ENCODE results near the gene MARCHF10. TPM values are rescaled to one million over a fixed set of nuclear protein-coding genes. Genes with fewer than 3 reads are reported as not detected.
A peak's percentile ranks its signal among the peaks of the same experiment; 100 is the strongest.
"Not testable (repeated sequence)": the region's sequence is repeated elsewhere in the genome, so short reads cannot be mapped to it uniquely, and the experiment has no call there.

Gene MARCHF10
- total and polyA plus RNA-seq, 8 donors = 0.20 to 0.77 (median 0.41) TPM; not detected in 3

DNA sequence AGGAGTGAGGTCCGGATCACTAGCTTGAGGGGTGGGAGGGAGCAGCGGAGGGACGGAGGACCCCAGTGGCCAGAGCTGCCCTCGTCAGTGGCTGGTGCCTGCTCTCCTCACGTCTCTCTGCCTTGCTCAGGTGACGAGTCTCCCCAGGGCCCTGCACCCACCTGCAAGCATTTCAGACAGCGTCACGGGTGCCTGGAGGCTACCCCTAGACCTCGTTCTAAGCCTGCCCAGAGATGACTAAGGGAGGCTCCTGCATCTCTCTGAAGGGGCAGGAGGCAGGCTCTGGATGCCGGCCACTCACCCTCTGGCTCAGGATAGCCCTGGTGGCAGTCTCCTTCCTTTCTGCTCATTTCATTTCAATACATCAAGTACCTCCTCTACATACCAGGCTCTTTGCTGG lies 111.9 kb downstream of the MARCHF10 start:
- no peaks in the 10 kb centered on the region for H3K9me3 ChIP-seq
- no peaks in the 10 kb centered on the region for H3K36me3 ChIP-seq
- WGBS, 2 donors = 66 to 83% methylated on average over 10 of the region's 10 CpGs
- intact Hi-C loops (cut with DNase I) = loop anchor here in 2 of 3 donors (5.0 to 10.0 kb wide), 2 partner anchors 59 to 716 kb away; no protein-coding TSS in a partner anchor
- no peaks in the 10 kb centered on the region for H3K4me1 ChIP-seq
- TF ChIP-seq, protein P1, sequence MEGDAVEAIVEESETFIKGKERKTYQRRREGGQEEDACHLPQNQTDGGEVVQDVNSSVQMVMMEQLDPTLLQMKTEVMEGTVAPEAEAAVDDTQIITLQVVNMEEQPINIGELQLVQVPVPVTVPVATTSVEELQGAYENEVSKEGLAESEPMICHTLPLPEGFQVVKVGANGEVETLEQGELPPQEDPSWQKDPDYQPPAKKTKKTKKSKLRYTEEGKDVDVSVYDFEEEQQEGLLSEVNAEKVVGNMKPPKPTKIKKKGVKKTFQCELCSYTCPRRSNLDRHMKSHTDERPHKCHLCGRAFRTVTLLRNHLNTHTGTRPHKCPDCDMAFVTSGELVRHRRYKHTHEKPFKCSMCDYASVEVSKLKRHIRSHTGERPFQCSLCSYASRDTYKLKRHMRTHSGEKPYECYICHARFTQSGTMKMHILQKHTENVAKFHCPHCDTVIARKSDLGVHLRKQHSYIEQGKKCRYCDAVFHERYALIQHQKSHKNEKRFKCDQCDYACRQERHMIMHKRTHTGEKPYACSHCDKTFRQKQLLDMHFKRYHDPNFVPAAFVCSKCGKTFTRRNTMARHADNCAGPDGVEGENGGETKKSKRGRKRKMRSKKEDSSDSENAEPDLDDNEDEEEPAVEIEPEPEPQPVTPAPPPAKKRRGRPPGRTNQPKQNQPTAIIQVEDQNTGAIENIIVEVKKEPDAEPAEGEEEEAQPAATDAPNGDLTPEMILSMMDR (IDR thresholded peaks at IDR 0.05) = no peak
- FAIRE-seq (no peak), ATAC-seq (no peak), DNase-seq (peak in 1 of 6 donors; percentile 43)
- no peak overlapping the region for H3K4me3 ChIP-seq
- H3K27ac ChIP-seq = no peak overlapping the region
- no peaks in the 10 kb centered on the region for H3K27me3 ChIP-seq

DNA sequence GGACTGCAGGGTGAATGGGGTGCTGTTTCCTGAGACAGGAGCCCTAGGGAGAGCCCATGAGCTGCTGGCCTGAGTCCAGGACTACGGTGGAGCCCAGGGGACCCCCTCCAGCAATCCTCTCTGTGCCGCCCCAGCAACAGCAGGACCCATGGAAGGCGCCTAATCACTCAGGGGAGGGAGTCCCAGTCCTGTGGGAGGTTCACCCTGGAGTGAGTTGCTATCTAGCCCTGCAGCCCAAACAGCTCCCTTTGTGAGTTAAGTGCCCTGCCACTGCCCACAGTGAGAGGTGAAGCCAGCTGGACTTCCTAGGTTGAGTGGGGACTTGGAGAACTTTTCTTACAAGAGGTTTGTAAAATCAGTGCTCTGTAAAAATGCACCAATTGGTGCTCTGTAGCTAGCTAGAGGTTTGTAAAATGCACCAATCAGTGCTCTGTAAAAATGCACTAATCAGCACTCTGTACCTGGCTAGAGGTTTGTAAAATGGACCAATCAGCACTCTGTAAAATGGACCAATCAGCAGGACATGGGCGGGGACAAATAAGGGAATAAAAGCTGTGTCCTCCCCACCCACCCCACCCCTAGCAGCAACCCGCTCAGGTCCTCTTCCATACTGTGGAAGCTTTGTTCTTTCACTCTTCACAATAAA lies 112.9 kb downstream of the MARCHF10 start:
- ATAC-seq, H3K27ac ChIP-seq, H3K4me1 ChIP-seq, FAIRE-seq, H3K9me3 ChIP-seq, H3K36me3 ChIP-seq, H3K27me3 ChIP-seq, H3K4me3 ChIP-seq: not testable (repeated sequence)
- DNase-seq = peak in 1 of 6 donors; percentile 24
- intact Hi-C loops (cut with DNase I) = loop anchor here in 2 of 3 donors (5.0 to 10.0 kb wide), 2 partner anchors 60 to 717 kb away; no protein-coding TSS in a partner anchor
- 79 to 84% methylated on average over 5 of the region's 5 CpGs for WGBS, 2 donors

DNA sequence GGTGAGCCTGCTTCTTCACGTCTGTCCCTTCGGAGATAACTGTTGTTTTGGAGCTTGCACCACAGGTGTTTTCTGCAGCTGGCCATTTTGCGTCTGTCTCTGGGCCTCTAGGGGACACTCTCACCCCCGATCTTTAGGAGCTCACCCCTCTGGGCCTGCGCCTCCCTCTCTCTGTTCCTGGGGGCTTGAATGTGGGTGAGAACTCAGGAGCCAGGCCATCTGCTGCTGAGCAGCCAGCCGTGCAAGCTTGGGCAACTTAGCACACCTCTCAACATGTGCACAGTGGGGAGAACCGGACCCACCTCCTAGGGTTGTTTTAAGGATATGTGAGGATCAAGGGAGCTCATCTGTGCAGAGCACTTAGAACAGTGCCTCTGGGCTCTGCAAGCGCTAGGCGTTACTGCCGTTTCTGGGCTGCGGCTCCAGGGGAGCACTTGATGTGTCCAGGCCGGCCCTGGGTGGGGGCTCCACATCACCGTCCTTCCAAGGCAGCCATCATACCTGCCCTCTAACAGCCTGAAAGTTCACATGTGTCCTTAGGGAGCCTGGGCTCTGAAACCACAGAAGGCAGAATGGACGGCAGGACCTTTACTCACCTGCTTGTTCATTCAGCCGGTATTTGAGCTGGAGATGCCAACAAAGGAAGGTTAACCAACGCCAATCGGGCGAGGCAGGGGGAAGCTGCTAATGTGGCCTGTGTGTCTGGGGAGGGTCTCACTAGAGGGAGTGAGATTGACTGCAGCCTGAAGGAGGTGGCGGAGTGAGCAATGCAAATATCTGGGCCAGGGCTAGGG lies 114.3 kb downstream of the MARCHF10 start:
- no peak for DNase-seq
- Histone ChIP-seq H3K27me3 (no peaks in the 10 kb centered on the region), H3K36me3 (no peaks in the 10 kb centered on the region), H3K4me1 (no peaks in the 10 kb centered on the region), H3K9me3 (no peaks in the 10 kb centered on the region), H3K27ac (no peak overlapping the region), H3K4me3 (no peak overlapping the region)
- intact Hi-C loops (cut with DNase I) = loop anchor here in 1 of 3 donors (10.0 kb wide), 1 partner anchor 61 kb away; no protein-coding TSS in a partner anchor
- WGBS, 2 donors = 70 to 77% methylated on average over 19 of the region's 19 CpGs
- FAIRE-seq = no peak
- TF ChIP-seq, protein P1 (IDR thresholded peaks at IDR 0.05) = no peak
- no peak for ATAC-seq

DNA sequence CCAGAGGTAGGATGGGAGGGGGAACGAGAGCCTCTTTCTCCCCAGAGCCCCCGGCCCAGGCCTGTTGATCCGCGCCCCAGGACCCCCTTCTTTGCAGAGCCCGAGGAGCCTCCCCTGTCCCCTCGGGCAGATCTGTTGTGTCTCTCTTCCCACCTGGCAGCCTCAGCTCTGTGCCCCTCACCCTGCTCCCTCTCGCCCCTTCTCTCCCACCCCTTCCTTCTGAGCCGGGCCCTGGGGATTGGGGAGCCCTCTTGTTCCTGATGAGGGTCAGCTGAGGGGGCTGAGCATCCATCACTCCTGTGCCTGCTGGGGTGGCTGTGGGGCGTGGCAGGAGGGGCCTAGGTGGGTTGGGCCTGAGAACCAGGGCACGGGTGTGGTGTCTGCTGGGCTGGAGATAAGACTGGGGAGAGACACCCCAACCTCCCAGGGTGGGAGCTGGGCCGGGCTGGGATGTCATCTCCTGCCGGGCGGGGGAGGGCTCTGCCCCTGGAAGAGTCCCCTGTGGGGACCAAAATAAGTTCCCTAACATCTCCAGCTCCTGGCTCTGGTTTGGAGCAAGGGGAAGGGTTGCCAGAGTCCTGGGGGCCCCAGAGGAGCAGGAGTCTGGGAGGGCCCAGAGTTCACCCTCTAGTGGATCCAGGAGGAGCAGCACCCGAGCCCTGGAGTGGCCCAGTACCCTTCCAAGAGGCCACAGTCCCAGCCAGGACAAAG lies 115.2 kb downstream of the MARCHF10 start:
- Histone ChIP-seq H3K4me3 (no peak overlapping the region), H3K36me3 (no peaks in the 10 kb centered on the region), H3K4me1 (no peaks in the 10 kb centered on the region), H3K9me3 (no peaks in the 10 kb centered on the region), H3K27me3 (no peaks in the 10 kb centered on the region), H3K27ac (no peak overlapping the region)
- WGBS, 2 donors = 65 to 80% methylated on average over 13 to 14 of the region's 14 CpGs
- FAIRE-seq (no peak), ATAC-seq (peak in 2 of 4 donors; percentile 33 to 45), DNase-seq (no peak)
- TF ChIP-seq, protein P1 (IDR thresholded peaks at IDR 0.05) = no peak
- intact Hi-C loops (cut with DNase I) = loop anchor here in 1 of 3 donors (10.0 kb wide), 1 partner anchor 62 kb away; no protein-coding TSS in a partner anchor

DNA sequence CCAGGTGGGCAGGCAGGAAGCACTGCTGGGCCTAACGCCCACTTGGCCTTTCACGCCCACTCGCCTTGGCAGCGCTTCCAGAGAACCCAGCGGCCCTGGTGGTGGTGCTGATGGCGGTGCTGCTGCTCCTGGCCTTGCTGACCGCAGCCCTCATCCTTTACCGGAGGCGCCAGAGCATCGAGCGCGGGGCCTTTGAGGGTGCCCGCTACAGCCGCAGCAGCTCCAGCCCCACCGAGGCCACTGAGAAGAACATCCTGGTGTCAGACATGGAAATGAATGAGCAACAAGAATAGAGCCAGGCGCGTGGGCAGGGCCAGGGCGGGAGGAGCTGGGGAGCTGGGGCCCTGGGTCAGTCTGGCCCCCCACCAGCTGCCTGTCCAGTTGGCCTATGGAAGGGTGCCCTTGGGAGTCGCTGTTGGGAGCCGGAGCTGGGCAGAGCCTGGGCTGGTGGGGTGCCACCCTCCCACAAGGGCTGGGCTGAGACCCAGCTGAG lies 115.9 kb downstream of the MARCHF10 start:
- 87 to 88% methylated on average over 18 to 20 of the region's 20 CpGs for WGBS, 2 donors
- DNase-seq (no peak), ATAC-seq (no peak), FAIRE-seq (no peak)
- Histone ChIP-seq H3K36me3 (no peaks in the 10 kb centered on the region), H3K27ac (no peak overlapping the region), H3K4me1 (no peaks in the 10 kb centered on the region), H3K27me3 (no peaks in the 10 kb centered on the region), H3K9me3 (no peaks in the 10 kb centered on the region), H3K4me3 (no peak overlapping the region)
- TF ChIP-seq, protein P1 (IDR thresholded peaks at IDR 0.05) = no peak
- intact Hi-C loops (cut with DNase I) = loop anchor here in 1 of 3 donors (10.0 kb wide), 1 partner anchor 63 kb away; no protein-coding TSS in a partner anchor

DNA sequence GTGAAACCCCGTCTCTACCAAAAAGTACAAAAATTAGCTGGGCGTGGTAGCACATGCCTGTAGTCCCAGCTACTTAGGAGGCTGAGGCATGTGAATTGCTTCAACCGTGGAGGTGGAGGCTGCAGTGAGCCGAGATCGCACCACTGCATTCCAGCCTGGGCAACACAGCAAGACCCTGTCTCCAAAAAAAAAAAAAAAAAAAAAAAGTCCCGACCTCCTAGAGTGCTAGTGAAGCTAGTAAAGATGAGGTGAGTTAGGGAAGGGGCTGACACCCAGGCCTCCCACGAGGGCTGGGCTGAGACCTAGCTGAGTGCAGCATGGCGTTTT lies 116.6 kb downstream of the MARCHF10 start:
- FAIRE-seq, H3K27me3 ChIP-seq, H3K4me1 ChIP-seq, DNase-seq, ATAC-seq, H3K27ac ChIP-seq, H3K9me3 ChIP-seq, H3K36me3 ChIP-seq, H3K4me3 ChIP-seq: not testable (repeated sequence)
- intact Hi-C loops (cut with DNase I) = loop anchor here in 1 of 3 donors (10.0 kb wide), 1 partner anchor 63 kb away; no protein-coding TSS in a partner anchor
- 74 to 75% methylated on average over 8 of the region's 8 CpGs for WGBS, 2 donors

Measured in pancreas (tissue), 10 donors.